Vagina (tissue), 2 donors: ENCODE measurements around the gene ROPN1B.
"Not testable (repeated sequence)": the region's sequence is repeated elsewhere in the genome, so short reads cannot be mapped to it uniquely, and the experiment has no call there.

Experiments
- CTCF ChIP-seq, 3 experiments: fragments of 450-650 bp in 2 of 3; fragments of 200-600 bp in 1 of 3; sonication (generic) in 1 of 3; IDR thresholded peaks; one replicate each; pipeline ENCODE4 v1.5.1; 2017 to 2019; ENCODE audit warnings: antibody characterized with exemption in 3 of 3, mild to moderate bottlenecking in 2 of 3, moderate library complexity in 2 of 3
- POLR2AphosphoS5 ChIP-seq, 2 donors: sonication (generic); formaldehyde crosslinking; IDR thresholded peaks; one replicate each; pipeline ENCODE4 v1.9.0; 2017; ENCODE audit warnings: antibody characterized with exemption in 2 of 2, mild to moderate bottlenecking in 2 of 2, low read depth in 1 of 2; ENCODE audit not compliant: insufficient read depth in 1 of 2

GRCh38 chr3:125968701-125969592 is at the start of gene ROPN1B:
- TF ChIP-seq CTCF (IDR thresholded peaks at IDR 0.05); POLR2AphosphoS5 (IDR thresholded peaks at IDR 0.05; ENCODE audit: insufficient read depth in 1 of 2, low read depth in 1 of 2): not testable (repeated sequence)
